ENCODE data around the gene ITPR1. TPM values are rescaled to one million over a fixed set of nuclear protein-coding genes. Genes with fewer than 3 reads are reported as not detected.

The ITPR1 gene
- polyA plus RNA-seq, 1 experiment, result 1.4 TPM

GRCh38 chr3:4656059-4656458, 162.9 kb downstream of the ITPR1 start:
- ChIA-PET POLR2A (no interaction called here), CTCF (interaction anchor here (0.6 to 2.3 kb wide), 15 partner anchors 9 to 407 kb away, joined by 3 to 15 read pairs (median 3); no protein-coding TSS in a partner anchor)
- H3K4me3 ChIP-seq (ENCODE audit: low read depth, low read length), result no peak overlapping the region

GRCh38 chr3:4656626-4657328, 163.6 kb downstream of the ITPR1 start:
- DNase-seq (ENCODE audit: low read depth), result no peak
- H3K36me3 ChIP-seq (ENCODE audit: control insufficient read depth, insufficient read depth, low read length), result no peaks in the 10 kb centered on the region
- H3K4me3 ChIP-seq (ENCODE audit: low read depth, low read length), result no peak overlapping the region
- H3K27me3 ChIP-seq (ENCODE audit: control insufficient read depth, insufficient read depth, low read length), result no peaks in the 10 kb centered on the region
- POLR2A ChIA-PET, result no interaction called here
- no peak for TF ChIP-seq CTCF (IDR thresholded peaks at IDR 0.05; ENCODE audit: insufficient read depth, low read depth, low read length)
- CTCF ChIA-PET, result interaction anchor here (0.6 to 2.3 kb wide), 13 partner anchors 9 to 406 kb away, joined by 3 to 15 read pairs (median 4); no protein-coding TSS in a partner anchor

More at GRCh38 chr3:4656059-4656458, 162.9 kb downstream of the ITPR1 start:
- no peak for DNase-seq (ENCODE audit: low read depth)
- TF ChIP-seq CTCF (IDR thresholded peaks at IDR 0.05; ENCODE audit: insufficient read depth, low read depth, low read length), result peak; percentile 90
- H3K36me3 ChIP-seq (ENCODE audit: control insufficient read depth, insufficient read depth, low read length), result no peaks in the 10 kb centered on the region
- H3K27me3 ChIP-seq (ENCODE audit: control insufficient read depth, insufficient read depth, low read length), result no peaks in the 10 kb centered on the region

GRCh38 chr3:4660936-4661335, 167.8 kb downstream of the ITPR1 start:
- no peak for DNase-seq (ENCODE audit: low read depth)
- ChIA-PET POLR2A (no interaction called here), CTCF (no interaction called here)
- no peaks in the 10 kb centered on the region for H3K36me3 ChIP-seq (ENCODE audit: control insufficient read depth, insufficient read depth, low read length)
- no peaks in the 10 kb centered on the region for H3K27me3 ChIP-seq (ENCODE audit: control insufficient read depth, insufficient read depth, low read length)
- H3K4me3 ChIP-seq (ENCODE audit: low read depth, low read length), result no peak overlapping the region
- no peak for TF ChIP-seq CTCF (IDR thresholded peaks at IDR 0.05; ENCODE audit: insufficient read depth, low read depth, low read length)

- ChIA-PET CTCF (interaction anchor here (0.9 kb wide), 1 partner anchor 9 kb away, joined by 3 read pairs; no protein-coding TSS in a partner anchor), POLR2A (no interaction called here)
- TF ChIP-seq CTCF (IDR thresholded peaks at IDR 0.05; ENCODE audit: insufficient read depth, low read depth, low read length), result no peak
- DNase-seq (ENCODE audit: low read depth), result no peak
- no peak overlapping the region for H3K4me3 ChIP-seq (ENCODE audit: low read depth, low read length)
- H3K36me3 ChIP-seq (ENCODE audit: control insufficient read depth, insufficient read depth, low read length), result no peaks in the 10 kb centered on the region
- H3K27me3 ChIP-seq (ENCODE audit: control insufficient read depth, insufficient read depth, low read length), result no peaks in the 10 kb centered on the region
Measured at GRCh38 chr3:4664412-4664811, 171.3 kb downstream of the ITPR1 start.

- TF ChIP-seq CTCF (IDR thresholded peaks at IDR 0.05; ENCODE audit: insufficient read depth, low read depth, low read length), result no peak
- H3K36me3 ChIP-seq (ENCODE audit: control insufficient read depth, insufficient read depth, low read length), result no peaks in the 10 kb centered on the region
- no peak overlapping the region for H3K4me3 ChIP-seq (ENCODE audit: low read depth, low read length)
- H3K27me3 ChIP-seq (ENCODE audit: control insufficient read depth, insufficient read depth, low read length), result no peaks in the 10 kb centered on the region; the same call in 1 of the 2 replicates
- ChIA-PET CTCF (interaction anchor here (0.9 to 1.4 kb wide), 2 partner anchors 8 to 9 kb away, joined by 3 to 10 read pairs; no protein-coding TSS in a partner anchor), POLR2A (interaction anchor here (0.6 kb wide), 1 partner anchor 10 kb away, joined by 3 read pairs; no protein-coding TSS in a partner anchor)
- no peak for DNase-seq (ENCODE audit: low read depth)
Measured at GRCh38 chr3:4665197-4665596, 172.0 kb downstream of the ITPR1 start.
